Activated CD4-positive, alpha-beta T cell treated with anti-CD3 and anti-CD28 coated beads for 36 hours (primary cell): ENCODE results near the gene SUSD2. TPM values are rescaled to one million over a fixed set of nuclear protein-coding genes. Genes with fewer than 3 reads are reported as not detected.

Experiments used
- ATAC-seq: fragments of 200-7000 bp; cut with Tn5 transposase; one replicate; pipeline ENCODE4 v1.10.0; 2021; ENCODE audit warnings: mild to moderate bottlenecking, moderate library complexity
- CTCF ChIA-PET: fragments of 350-600 bp; sonication (Branson Sonifier 250); formaldehyde crosslinking; loops from one replicate; lab custom pipeline; 2021; ENCODE audit warnings: antibody characterized with exemption; lab: Charles Lee
- POLR2A ChIA-PET: fragments of 350-600 bp; sonication (Branson Sonifier 250); formaldehyde crosslinking; loops from one replicate; lab custom pipeline; 2021; ENCODE audit warnings: antibody characterized with exemption, inconsistent platforms; lab: Charles Lee
- DNase-seq: peaks from one replicate; pipeline ENCODE4 v3.0.0-alpha.2; 2020
- H3K27ac Mint-ChIP-seq: one replicate; pipeline ENCODE4 v1.8.0; 2021; ENCODE audit warnings: mixed read lengths
- H3K27me3 Mint-ChIP-seq: one replicate; pipeline ENCODE4 v1.8.0; 2021; ENCODE audit warnings: mixed read lengths
- H3K36me3 Mint-ChIP-seq: one replicate; pipeline ENCODE4 v1.8.0; 2021; ENCODE audit warnings: low read depth, mixed read lengths
- H3K4me1 Mint-ChIP-seq: one replicate; pipeline ENCODE4 v1.8.0; 2021; ENCODE audit warnings: mixed read lengths
- H3K4me3 Mint-ChIP-seq: one replicate; pipeline ENCODE4 v1.8.0; 2021; ENCODE audit warnings: mild to moderate bottlenecking, moderate library complexity, mixed read lengths
- H3K9me3 Mint-ChIP-seq: one replicate; pipeline ENCODE4 v1.8.0; 2021; ENCODE audit warnings: low read depth, mixed read lengths
- intact Hi-C, 2 experiments: fragments of 100-400 bp; cut with DNase I in 1 of 2; cut with micrococcal nuclease in 1 of 2; formaldehyde crosslinking; loops; one replicate each; pipeline versions ENCODE4 v1.14.2 to v1.15.1; 2022 to 2024; cut with DNase I, micrococcal nuclease
- total RNA-seq, 2 experiments: library from RNA; stranded (reverse); gene quantifications; one replicate each; pipeline ENCODE4 v1.2.3, GENCODE V29; 2021

Gene SUSD2
- total RNA-seq, 2 experiments from 2014 or later = 0.65 to 0.80 TPM

DNA sequence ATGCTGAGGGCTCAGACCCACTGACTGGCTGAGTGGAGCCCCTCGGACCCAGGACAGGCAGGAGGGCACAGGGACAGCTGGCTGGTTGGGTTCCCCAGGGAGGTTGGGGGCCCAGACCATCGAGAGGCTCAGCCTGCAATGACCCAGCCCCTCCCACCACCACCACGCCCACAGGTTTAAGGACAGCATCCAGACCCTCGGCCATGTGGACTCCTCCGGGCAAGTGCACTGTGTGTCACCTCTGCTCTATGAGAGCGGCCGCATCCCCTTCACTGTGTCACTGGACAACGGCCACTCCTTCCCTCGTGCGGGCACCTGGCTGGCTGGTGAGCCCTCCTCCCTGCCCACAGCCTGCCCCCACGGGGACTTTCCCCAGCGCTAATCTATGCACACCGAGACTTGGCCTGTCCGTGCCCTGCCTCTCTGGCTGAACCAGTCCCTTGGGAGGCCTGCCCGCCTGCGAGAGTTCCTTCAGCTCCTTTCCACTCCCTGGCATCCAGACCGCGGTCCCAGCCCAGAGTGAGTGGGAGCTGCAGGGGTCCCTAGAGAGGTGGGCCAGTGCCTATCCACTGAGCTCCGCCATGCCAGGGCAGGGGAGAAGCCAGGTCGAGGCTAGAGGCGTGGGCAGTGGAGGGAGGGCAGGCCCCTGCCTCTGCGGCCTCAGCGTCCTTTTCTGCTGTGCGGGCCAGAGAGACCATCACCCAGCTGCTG, 2.2 kb downstream of the SUSD2 start:
- Mint-ChIP-seq H3K36me3 (no peaks in the 10 kb centered on the region), H3K4me1 (no peaks in the 10 kb centered on the region), H3K27me3 (no peaks in the 10 kb centered on the region), H3K9me3 (no peaks in the 10 kb centered on the region), H3K27ac (no peak overlapping the region), H3K4me3 (no peak overlapping the region)
- ATAC-seq (no peak), DNase-seq (no peak)
- intact Hi-C loops = loop anchor here in 1 of 2 experiments (10.0 kb wide), 2 partner anchors 241 to 341 kb away; partner anchors contain the start of gene ADORA2A
- CTCF ChIA-PET = interaction anchor here (1.4 kb wide), 1 partner anchor 48 kb away, joined by 4 read pairs; no protein-coding TSS in a partner anchor
- POLR2A ChIA-PET = no interaction called here

DNA sequence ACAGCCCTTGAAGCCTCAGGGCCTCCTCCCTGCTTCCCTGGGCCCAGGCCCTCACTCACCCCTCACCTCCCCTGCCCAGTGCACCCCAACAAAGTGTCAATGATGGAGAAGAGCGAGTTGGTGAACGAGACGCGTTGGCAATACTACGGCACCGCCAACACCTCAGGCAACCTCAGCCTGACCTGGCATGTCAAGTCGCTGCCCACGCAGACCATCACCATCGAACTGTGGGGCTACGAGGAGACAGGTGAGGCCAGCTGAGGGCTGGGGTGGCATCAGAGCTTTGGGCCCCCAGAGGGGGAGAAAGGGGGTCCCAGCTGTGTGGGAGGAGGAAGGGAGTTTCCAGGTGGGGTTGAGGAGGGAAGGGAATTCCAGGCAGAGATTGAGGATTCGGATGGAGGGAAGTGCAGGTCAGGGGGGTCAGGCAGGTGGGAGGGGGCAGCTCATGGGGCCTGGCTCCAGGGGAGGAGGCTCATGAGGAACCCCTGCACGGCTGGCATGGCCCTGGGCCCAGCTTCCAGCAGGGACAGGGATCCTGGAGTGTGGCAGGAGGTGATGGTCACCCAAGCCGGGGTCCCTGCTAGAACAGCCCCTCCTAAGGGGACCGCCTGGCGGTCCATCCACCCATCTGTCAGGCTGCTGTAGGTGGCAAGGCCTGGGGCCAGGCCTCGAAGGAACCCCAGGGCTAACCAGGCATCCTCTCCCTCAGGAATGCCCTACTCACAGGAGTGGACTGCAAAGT, 2.9 kb downstream of the SUSD2 start:
- H3K27me3 Mint-ChIP-seq = no peaks in the 10 kb centered on the region
- H3K4me3 Mint-ChIP-seq = no peak overlapping the region
- no peaks in the 10 kb centered on the region for H3K9me3 Mint-ChIP-seq
- ATAC-seq (no peak), DNase-seq (no peak)
- no peaks in the 10 kb centered on the region for H3K36me3 Mint-ChIP-seq
- CTCF ChIA-PET = interaction anchor here (1.4 kb wide), 1 partner anchor 47 kb away, joined by 4 read pairs; no protein-coding TSS in a partner anchor
- H3K4me1 Mint-ChIP-seq = no peaks in the 10 kb centered on the region
- POLR2A ChIA-PET = no interaction called here
- intact Hi-C loops = loop anchor here in 1 of 2 experiments (10.0 kb wide), 2 partner anchors 241 to 341 kb away; partner anchors contain the start of gene ADORA2A
- H3K27ac Mint-ChIP-seq = no peak overlapping the region

DNA sequence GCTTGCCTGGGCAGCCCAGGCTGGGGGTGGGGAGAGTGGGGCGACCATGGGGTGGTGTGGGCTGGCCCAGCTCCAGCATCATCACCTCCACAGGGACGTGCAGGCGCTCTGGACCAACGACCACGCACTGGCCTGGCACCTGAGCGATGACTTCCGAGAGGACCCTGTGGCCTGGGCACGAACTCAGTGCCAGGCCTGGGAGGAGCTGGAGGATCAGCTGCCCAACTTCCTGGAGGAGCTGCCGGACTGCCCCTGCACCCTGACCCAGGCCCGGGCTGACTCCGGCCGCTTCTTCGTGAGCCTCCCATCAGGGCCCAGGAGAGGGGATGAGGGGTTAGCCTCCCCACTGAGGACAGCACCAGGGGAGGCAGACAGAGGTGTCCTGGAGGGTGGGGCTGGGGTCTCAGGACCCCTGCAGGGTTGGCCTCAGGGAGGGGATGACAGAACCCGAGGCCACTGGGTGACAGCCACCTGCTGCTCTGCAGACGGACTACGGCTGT, 3.8 kb downstream of the SUSD2 start:
- DNase-seq (no peak), ATAC-seq (no peak)
- H3K36me3 Mint-ChIP-seq = no peaks in the 10 kb centered on the region
- H3K9me3 Mint-ChIP-seq = no peaks in the 10 kb centered on the region
- intact Hi-C loops = loop anchor here (5.0 to 10.0 kb wide), 3 partner anchors 240 to 342 kb away; partner anchors contain the start of gene ADORA2A (in 1 of the 2)
- no peak overlapping the region for H3K27ac Mint-ChIP-seq
- ChIA-PET POLR2A (interaction anchor here (0.6 kb wide), 1 partner anchor 272 kb away, joined by 3 read pairs; no protein-coding TSS in a partner anchor), CTCF (interaction anchor here (0.7 kb wide), 1 partner anchor 10 kb away, joined by 3 read pairs; no protein-coding TSS in a partner anchor)
- H3K4me3 Mint-ChIP-seq = no peak overlapping the region
- no peaks in the 10 kb centered on the region for H3K4me1 Mint-ChIP-seq
- no peaks in the 10 kb centered on the region for H3K27me3 Mint-ChIP-seq

DNA sequence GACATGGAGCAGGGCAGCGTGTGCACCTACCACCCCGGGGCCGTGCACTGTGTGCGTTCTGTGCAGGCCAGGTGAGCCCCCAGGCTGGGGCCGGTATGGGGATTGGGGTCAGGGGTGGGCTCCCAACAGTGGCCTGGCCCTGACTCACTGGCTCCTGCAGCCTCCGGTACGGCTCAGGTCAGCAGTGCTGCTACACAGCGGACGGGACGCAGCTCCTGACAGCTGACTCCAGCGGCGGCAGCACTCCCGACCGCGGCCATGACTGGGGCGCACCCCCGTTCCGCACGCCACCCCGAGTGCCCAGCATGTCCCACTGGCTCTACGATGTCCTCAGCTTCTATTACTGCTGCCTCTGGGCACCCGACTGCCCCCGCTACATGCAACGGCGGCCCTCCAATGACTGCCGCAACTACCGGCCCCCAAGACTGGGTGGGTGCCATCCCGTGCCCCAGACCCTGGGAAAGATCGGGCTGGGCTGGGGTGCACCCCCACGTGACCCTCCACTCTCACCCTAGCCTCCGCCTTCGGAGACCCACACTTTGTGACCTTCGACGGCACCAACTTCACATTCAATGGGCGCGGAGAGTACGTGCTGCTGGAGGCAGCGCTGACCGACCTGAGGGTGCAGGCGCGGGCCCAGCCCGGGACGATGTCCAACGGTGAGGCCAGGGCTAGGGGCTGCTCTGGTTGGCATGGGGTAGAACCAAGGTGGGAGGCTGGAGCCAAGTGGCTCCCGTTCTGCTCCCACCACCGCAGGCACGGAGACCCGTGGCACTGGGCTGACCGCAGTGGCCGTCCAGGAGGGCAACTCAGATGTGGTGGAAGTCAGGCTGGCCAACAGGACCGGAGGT, 4.4 kb downstream of the SUSD2 start:
- intact Hi-C loops = loop anchor here (5.0 to 10.0 kb wide), 3 partner anchors 239 to 342 kb away; partner anchors contain the start of gene ADORA2A (in 1 of the 2)
- Mint-ChIP-seq H3K36me3 (no peaks in the 10 kb centered on the region), H3K4me1 (no peaks in the 10 kb centered on the region), H3K9me3 (no peaks in the 10 kb centered on the region), H3K4me3 (no peak overlapping the region), H3K27me3 (no peaks in the 10 kb centered on the region), H3K27ac (no peak overlapping the region)
- ChIA-PET POLR2A (interaction anchor here (0.6 kb wide), 1 partner anchor 272 kb away, joined by 3 read pairs; no protein-coding TSS in a partner anchor), CTCF (interaction anchor here (0.7 kb wide), 1 partner anchor 11 kb away, joined by 3 read pairs; no protein-coding TSS in a partner anchor)
- ATAC-seq = no peak
- DNase-seq = no peak

DNA sequence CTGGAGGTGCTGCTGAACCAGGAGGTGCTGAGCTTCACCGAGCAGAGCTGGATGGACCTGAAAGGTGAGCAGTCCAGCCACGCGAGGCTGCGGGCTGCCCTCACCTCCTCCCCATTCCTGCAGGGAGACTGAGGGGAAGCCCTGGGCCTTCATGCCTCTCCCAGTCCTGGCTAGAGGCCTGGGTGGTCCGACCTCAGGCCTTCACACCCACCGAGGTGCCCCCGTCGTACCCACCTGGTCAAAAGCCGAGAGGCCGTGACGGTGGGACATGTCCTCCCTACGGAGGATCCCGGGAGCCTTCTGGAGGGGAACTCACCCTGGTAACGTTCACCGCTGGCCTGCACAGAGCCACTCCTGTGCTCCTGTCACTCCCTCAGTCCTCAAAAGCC, 5.1 kb downstream of the SUSD2 start:
- no peak overlapping the region for H3K27ac Mint-ChIP-seq
- no peaks in the 10 kb centered on the region for H3K27me3 Mint-ChIP-seq
- no peaks in the 10 kb centered on the region for H3K9me3 Mint-ChIP-seq
- POLR2A ChIA-PET = no interaction called here
- DNase-seq (no peak), ATAC-seq (no peak)
- intact Hi-C loops = loop anchor here (5.0 to 10.0 kb wide), 3 partner anchors 238 to 341 kb away; partner anchors contain the start of gene ADORA2A (in 1 of the 2)
- CTCF ChIA-PET = no interaction called here
- no peaks in the 10 kb centered on the region for H3K36me3 Mint-ChIP-seq
- no peaks in the 10 kb centered on the region for H3K4me1 Mint-ChIP-seq
- H3K4me3 Mint-ChIP-seq = no peak overlapping the region

DNA sequence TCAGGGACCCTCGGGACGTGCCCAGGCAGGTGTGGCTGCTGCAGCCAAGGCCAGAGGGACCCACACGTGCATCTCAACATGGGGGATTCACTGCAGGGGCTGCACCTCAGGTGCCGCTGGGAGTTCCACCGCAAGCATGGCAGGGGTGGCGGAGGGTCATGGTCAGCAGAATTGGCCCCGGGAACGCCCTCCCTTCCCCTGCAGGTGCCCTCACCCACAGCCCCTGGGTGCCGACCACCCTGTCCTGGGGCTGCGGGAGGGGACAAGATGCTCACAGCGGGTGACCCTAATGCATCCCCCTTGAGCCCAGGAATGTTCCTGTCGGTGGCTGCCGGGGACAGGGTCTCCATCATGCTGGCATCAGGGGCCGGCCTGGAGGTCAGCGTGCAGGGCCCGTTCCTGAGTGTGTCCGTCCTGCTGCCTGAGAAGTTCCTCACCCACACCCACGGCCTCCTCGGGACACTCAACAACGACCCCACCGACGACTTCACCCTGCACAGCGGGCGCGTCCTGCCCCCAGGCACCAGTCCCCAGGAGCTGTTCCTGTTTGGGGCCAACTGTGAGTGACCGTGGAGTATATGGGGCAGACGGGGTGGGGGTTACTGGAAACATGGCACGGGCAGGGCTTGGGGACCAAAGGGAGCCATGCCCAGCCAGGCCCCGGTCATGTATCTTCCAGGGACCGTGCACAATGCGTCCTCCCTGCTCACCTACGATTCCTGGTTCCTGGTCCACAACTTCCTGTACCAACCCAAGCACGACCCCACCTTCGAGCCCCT, 5.8 kb downstream of the SUSD2 start:
- Mint-ChIP-seq H3K27ac (no peak overlapping the region), H3K4me1 (no peaks in the 10 kb centered on the region), H3K36me3 (no peaks in the 10 kb centered on the region), H3K9me3 (no peaks in the 10 kb centered on the region), H3K27me3 (no peaks in the 10 kb centered on the region), H3K4me3 (no peak overlapping the region)
- intact Hi-C loops = loop anchor here (5.0 to 10.0 kb wide), 3 partner anchors 238 to 340 kb away; partner anchors contain the start of gene ADORA2A (in 1 of the 2)
- ChIA-PET CTCF (no interaction called here), POLR2A (no interaction called here)
- ATAC-seq (no peak), DNase-seq (no peak)

DNA sequence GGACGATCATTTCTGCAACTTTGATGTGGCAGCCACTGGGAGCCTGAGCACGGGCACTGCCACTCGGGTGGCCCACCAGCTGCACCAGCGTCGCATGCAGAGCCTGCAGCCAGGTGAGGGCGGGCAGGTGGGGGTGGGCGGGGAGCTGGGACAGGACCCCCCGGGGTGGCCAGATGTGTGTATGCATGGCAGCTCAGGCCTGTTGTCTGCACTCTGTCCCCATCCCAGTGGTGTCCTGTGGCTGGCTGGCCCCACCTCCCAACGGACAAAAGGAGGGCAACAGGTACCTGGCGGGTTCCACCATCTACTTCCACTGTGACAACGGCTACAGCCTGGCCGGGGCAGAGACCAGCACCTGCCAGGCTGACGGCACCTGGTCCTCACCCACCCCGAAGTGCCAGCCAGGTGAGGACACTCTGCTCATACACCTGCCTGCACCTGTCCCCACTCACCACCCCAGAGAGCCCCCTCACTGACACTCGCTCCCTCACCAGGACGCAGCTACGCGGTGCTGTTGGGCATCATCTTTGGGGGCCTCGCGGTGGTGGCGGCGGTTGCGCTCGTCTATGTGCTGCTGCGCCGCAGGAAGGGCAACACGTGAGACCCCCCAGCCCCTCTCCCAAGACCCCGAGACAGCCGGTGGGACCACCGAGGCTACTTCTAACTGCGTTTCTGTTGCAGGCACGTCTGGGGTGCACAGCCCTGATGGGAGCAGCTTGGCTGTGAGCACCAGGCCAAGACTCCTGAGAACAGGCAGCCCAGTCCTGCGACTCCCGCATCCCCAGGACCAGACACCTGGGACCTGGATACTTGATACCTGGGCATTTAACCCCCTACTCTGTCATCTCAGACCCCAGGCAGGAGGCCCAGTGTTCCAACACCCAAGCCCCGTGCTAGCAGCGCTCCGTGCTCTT, 6.7 kb downstream of the SUSD2 start:
- Mint-ChIP-seq H3K27ac (no peak overlapping the region), H3K27me3 (no peaks in the 10 kb centered on the region), H3K36me3 (no peaks in the 10 kb centered on the region), H3K4me1 (no peaks in the 10 kb centered on the region), H3K9me3 (no peaks in the 10 kb centered on the region), H3K4me3 (no peak overlapping the region)
- no peak for ATAC-seq
- no peak for DNase-seq
- intact Hi-C loops = loop anchor here (5.0 to 10.0 kb wide), 3 partner anchors 237 to 339 kb away; partner anchors contain the start of gene ADORA2A (in 1 of the 2)
- CTCF ChIA-PET = no interaction called here
- POLR2A ChIA-PET = no interaction called here

DNA sequence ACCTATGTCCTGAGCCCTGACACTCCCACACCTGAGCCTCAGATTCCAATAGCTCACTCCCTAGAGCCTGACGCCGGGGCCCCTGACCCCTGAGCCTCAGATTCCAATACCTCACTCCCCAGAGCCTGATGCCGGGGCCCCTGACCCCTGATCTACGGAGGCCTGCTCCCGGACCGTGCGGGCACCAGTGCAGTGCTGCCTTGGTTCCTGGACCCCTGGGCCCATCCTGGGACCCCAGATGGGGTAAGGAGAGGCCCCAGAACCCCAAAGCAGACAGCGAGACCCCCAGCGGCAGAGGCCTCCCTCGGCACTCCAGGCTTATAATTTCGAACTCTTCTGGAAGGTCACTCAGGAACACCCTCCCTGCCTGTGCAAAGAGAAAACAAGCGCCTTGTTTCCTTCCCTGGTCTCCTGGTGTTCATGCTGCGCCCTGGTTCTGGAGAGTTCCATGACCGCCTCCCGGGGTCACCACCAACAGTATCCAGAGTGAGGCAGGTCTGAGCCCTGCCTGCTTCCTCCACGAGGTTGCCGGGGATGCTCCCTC, 7.5 kb downstream of the SUSD2 start:
- H3K27me3 Mint-ChIP-seq = no peaks in the 10 kb centered on the region
- no peak for DNase-seq
- H3K4me3 Mint-ChIP-seq = no peak overlapping the region
- intact Hi-C loops = loop anchor here (1.0 to 10.0 kb wide), 4 partner anchors 59 to 339 kb away; partner anchors contain the start of gene ADORA2A (in 1 of the 2)
- no peaks in the 10 kb centered on the region for H3K4me1 Mint-ChIP-seq
- ATAC-seq = no peak
- no peaks in the 10 kb centered on the region for H3K36me3 Mint-ChIP-seq
- no peaks in the 10 kb centered on the region for H3K9me3 Mint-ChIP-seq
- no peak overlapping the region for H3K27ac Mint-ChIP-seq
- ChIA-PET CTCF (interaction anchor here (0.7 kb wide), 2 partner anchors 41 to 337 kb away, joined by 3 to 4 read pairs; no protein-coding TSS in a partner anchor), POLR2A (no interaction called here)
